Myocyte (in vitro differentiated cells): ENCODE data around the gene SMPDL3A. TPM values are rescaled to one million over a fixed set of nuclear protein-coding genes. Genes with fewer than 3 reads are reported as not detected.

Experiments used
- DNase-seq: peaks from one replicate; pipeline ENCODE4 v3.0.0-alpha.2; 2012; ENCODE audit warnings: low read depth
- total RNA-seq: library from RNA; depleted of rRNA; stranded (reverse); fragments of >200 nt; gene quantifications from 2 replicates; pipeline ENCODE4 v1.2.3, GENCODE V29; 2014

SMPDL3A gene
- total RNA-seq, 1 donor from 2014 or later, result 13.6 TPM

GRCh38 chr6:122803171-122803661 is 14.2 kb downstream of the SMPDL3A start:
- no peak for DNase-seq

- no peak for DNase-seq
Measured at GRCh38 chr6:122804962-122805485, 16.0 kb downstream of the SMPDL3A start.

GRCh38 chr6:122806291-122806690 is 17.2 kb downstream of the SMPDL3A start:
- no peak for DNase-seq

GRCh38 chr6:122808121-122808885 is 19.2 kb downstream of the SMPDL3A start:
- no peak for DNase-seq

- no peak for DNase-seq
Measured at GRCh38 chr6:122809001-122809400, 19.9 kb downstream of the SMPDL3A start.

GRCh38 chr6:122809691-122810090 is 20.6 kb downstream of the SMPDL3A start:
- no peak for DNase-seq

GRCh38 chr6:122810189-122810588 is 21.1 kb downstream of the SMPDL3A start:
- DNase-seq, result no peak

- DNase-seq, result no peak
Measured at GRCh38 chr6:122817358-122817757, 28.3 kb downstream of the SMPDL3A start.

- DNase-seq, result no peak
Measured at GRCh38 chr6:122817766-122818165, 28.7 kb downstream of the SMPDL3A start.

GRCh38 chr6:122818866-122819265 is 29.8 kb downstream of the SMPDL3A start:
- no peak for DNase-seq

GRCh38 chr6:122821095-122821494 is 32.0 kb downstream of the SMPDL3A start:
- DNase-seq, result no peak

GRCh38 chr6:122825163-122825562 is 36.1 kb downstream of the SMPDL3A start:
- DNase-seq, result no peak

- no peak for DNase-seq
Measured at GRCh38 chr6:122829456-122829855, 40.4 kb downstream of the SMPDL3A start.

GRCh38 chr6:122831511-122831910 is 42.5 kb downstream of the SMPDL3A start:
- DNase-seq, result no peak

- no peak for DNase-seq
Measured at GRCh38 chr6:122832459-122832858, 43.4 kb downstream of the SMPDL3A start.

GRCh38 chr6:122833021-122833491 is 44.0 kb downstream of the SMPDL3A start:
- DNase-seq, result no peak

GRCh38 chr6:122838060-122838780 is 49.2 kb downstream of the SMPDL3A start:
- DNase-seq, result peak; percentile 29

GRCh38 chr6:122839472-122839871 is 50.4 kb downstream of the SMPDL3A start:
- DNase-seq, result peak; percentile 81

- DNase-seq, result no peak
Measured at GRCh38 chr6:122839906-122840305, 50.8 kb downstream of the SMPDL3A start.

- no peak for DNase-seq
Measured at GRCh38 chr6:122845464-122845863, 56.4 kb downstream of the SMPDL3A start.

GRCh38 chr6:122845916-122846612 is 57.0 kb downstream of the SMPDL3A start:
- DNase-seq, result peak; percentile 13
